GM21529 (cell line): ENCODE results near the gene POTEB2.
"Not testable (repeated sequence)": the region's sequence is repeated elsewhere in the genome, so short reads cannot be mapped to it uniquely, and the experiment has no call there.

Experiments
- ATAC-seq: cut with Tn5 transposase; IDR thresholded peaks from one replicate; pipeline ENCODE4 v1.9.1; 2021; ENCODE audit not compliant: unreplicated experiment

Gene POTEB2

DNA sequence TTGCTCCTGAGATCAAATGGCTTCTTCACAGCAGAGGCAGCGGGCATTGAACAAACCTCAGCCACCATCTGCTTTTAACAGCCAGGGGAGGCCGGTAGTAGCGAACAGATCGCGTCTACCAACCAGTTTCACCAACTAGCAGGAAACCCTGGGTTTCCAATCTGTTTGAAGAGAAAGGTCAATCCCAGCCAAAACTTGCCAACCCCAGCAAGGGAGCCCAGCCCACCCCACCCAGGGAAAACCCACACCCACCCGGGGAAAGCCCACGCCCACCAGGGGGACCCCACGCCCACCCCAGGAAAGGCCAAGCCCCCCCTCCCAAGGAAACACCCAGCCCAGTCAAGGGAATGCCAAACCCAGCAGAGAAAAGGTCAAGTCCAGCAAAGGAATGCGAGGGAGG, at the start of gene POTEB2:
POTEB2 (minus strand) TSS at position 101 of the 400 bp plus-strand sequence; CDS start at position 68, 33 bp downstream.
- not testable (repeated sequence) for ATAC-seq

DNA sequence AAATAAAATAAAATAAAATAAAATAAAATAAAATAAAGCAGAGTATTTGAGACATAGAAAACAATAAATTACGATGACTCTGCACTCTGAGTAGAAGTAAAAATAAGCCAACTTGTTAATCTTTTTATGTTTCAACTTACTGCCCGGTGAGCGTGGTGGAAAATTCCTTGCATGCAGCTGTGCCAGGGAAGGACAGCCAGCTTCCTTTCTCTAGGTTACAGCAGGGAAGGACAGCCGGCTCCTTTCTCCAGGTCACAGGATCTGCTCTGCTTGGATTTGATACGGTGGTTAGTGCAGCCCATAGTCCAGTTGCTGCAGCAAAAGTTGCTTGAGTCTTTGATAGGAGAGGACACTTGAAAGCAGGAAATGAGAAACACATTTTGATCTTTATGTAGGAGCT, 13.8 kb upstream of the POTEB2 start:
- ATAC-seq: not testable (repeated sequence)

DNA sequence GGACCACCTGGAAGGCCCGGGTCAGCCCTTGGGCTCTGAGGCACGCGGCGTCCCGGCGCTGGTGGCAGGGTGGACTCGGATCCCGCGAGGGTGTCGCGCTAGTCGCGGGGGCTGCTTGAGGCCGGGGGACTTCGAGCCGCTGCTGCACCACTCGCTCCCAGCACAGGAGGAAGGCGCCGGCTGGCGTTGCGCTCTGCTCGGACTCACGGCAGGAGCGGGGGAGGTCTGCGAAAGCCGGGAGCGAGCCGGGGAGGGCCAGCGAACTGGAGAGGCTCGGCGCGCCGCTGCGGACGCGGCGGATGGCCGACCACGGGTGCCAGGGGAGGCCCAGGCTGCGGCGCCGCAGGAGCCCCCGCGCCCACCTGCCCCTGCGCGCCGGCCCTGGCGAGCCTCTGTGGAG, 12.3 kb upstream of the POTEB2 start:
- ATAC-seq: not testable (repeated sequence)

DNA sequence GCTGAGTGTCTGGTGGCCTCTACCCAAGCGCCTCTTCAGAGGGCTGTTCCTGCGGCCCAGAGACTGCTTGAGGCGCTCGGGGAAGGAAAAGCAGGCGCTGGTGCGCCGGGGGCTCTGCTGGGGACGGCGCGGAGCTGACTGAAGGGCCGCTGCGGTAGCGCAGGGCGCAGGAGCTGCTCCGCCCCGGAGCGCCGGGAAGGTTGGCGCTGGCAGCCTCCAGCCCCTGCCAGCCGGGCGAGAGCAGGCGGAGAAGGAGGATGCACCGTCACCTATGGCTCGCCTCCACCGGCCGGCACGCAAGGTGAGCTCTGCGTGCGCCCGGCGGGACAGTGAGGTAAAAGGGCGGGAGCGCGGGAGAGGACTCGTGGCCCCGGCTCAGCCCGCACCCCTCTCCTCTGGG, 11.7 kb upstream of the POTEB2 start:
- ATAC-seq: not testable (repeated sequence)
